Epithelial cell of proximal tubule (primary cell): Measurements from ENCODE around the gene HAAO. TPM values are rescaled to one million over a fixed set of nuclear protein-coding genes. Genes with fewer than 3 reads are reported as not detected.
"Not testable (repeated sequence)": the region's sequence is repeated elsewhere in the genome, so short reads cannot be mapped to it uniquely, and the experiment has no call there.

Experiments
- DNase-seq: peaks from one replicate; pipeline ENCODE4 v3.0.0-alpha.2; 2011; ENCODE audit warnings: low read depth
- H3K4me3 ChIP-seq: 2 replicates; pipeline ENCODE4 v1.5.1; 2011; ENCODE audit warnings: low read depth, mild to moderate bottlenecking, low read length
- CTCF ChIP-seq: conservative IDR thresholded peaks from 2 replicates; pipeline ENCODE4 v1.5.1; 2012; ENCODE audit warnings: low read depth, mild to moderate bottlenecking, low read length
- total RNA-seq: library from RNA; depleted of rRNA; stranded (reverse); fragments of >200 nt; gene quantifications from 2 replicates; pipeline ENCODE4 v1.2.3, GENCODE V29; 2015

The HAAO gene
- total RNA-seq, 1 donor from 2014 or later: 6.1 TPM

- no peak overlapping the region for H3K4me3 ChIP-seq
- DNase-seq: no peak
- no peak for TF ChIP-seq CTCF
Observed at GRCh38 chr2:42834161-42834560, 41.8 kb upstream of the HAAO start.

GRCh38 chr2:42832289-42832634, 39.9 kb upstream of the HAAO start:
- no peak for DNase-seq
- no peak for TF ChIP-seq CTCF
- H3K4me3 ChIP-seq: no peak overlapping the region

- not testable (repeated sequence) for DNase-seq, H3K4me3 ChIP-seq
Observed at GRCh38 chr2:42831575-42832288, 39.3 kb upstream of the HAAO start.

- H3K4me3 ChIP-seq: no peak overlapping the region
- DNase-seq: no peak
- no peak for TF ChIP-seq CTCF
Observed at GRCh38 chr2:42830922-42831574, 38.7 kb upstream of the HAAO start.

- no peak overlapping the region for H3K4me3 ChIP-seq
- DNase-seq: no peak
- TF ChIP-seq CTCF: no peak
Observed at GRCh38 chr2:42829671-42830440, 37.5 kb upstream of the HAAO start.

GRCh38 chr2:42828487-42829425, 36.4 kb upstream of the HAAO start:
- H3K4me3 ChIP-seq: no peak overlapping the region
- peak; percentile 90 for TF ChIP-seq CTCF
- no peak for DNase-seq
